GM23338 (cell line): ENCODE data around the gene ZNF581. TPM values are rescaled to one million over a fixed set of nuclear protein-coding genes. Genes with fewer than 3 reads are reported as not detected.

Experiments
- ATAC-seq: fragments of 200-7000 bp; cut with Tn5 transposase; 3 replicates; pipeline ENCODE4 v1.9.1; 2020
- DNase-seq: peaks from one replicate; pipeline ENCODE4 v3.0.0-alpha.2; 2015; ENCODE audit warnings: low spot score
- H2AFZ ChIP-seq: fragments of 200-600 bp; sonication (generic); 2 replicates; pipeline ENCODE4 v1.8.0; 2016; ENCODE audit warnings: antibody characterized with exemption, mild to moderate bottlenecking, moderate library complexity
- H3F3A ChIP-seq: fragments of 200-600 bp; sonication (generic); replicated peaks from 2 replicates; pipeline ENCODE4 v1.8.0; 2017; ENCODE audit warnings: antibody characterized with exemption, mixed run types, low read depth
- H3K27ac ChIP-seq: fragments of 200-600 bp; sonication (generic); 2 replicates; pipeline ENCODE4 v1.6.1; 2016; ENCODE audit warnings: low read depth
- H3K27me3 ChIP-seq: fragments of 200-600 bp; sonication (generic); 2 replicates; pipeline ENCODE4 v1.8.0; 2016; ENCODE audit warnings: mild to moderate bottlenecking, mixed run types, moderate library complexity; ENCODE audit not compliant: insufficient read depth
- H3K36me3 ChIP-seq: fragments of 200-600 bp; sonication (generic); 2 replicates; pipeline ENCODE4 v1.8.0; 2016; ENCODE audit warnings: mild to moderate bottlenecking; ENCODE audit not compliant: insufficient read depth
- H3K4me1 ChIP-seq: fragments of 200-600 bp; sonication (generic); 2 replicates; pipeline ENCODE4 v1.8.0; 2016; ENCODE audit warnings: mild to moderate bottlenecking, moderate library complexity; ENCODE audit not compliant: insufficient read depth
- H3K4me2 ChIP-seq: fragments of 200-600 bp; sonication (generic); 2 replicates; pipeline ENCODE4 v1.7.1; 2017; ENCODE audit warnings: mixed run types
- H3K4me3 ChIP-seq: fragments of 200-600 bp; sonication (generic); 2 replicates; pipeline ENCODE4 v1.6.1; 2016; ENCODE audit warnings: mixed run types
- H3K79me2 ChIP-seq: fragments of 200-600 bp; sonication (generic); replicated peaks from 2 replicates; pipeline ENCODE4 v1.8.0; 2017; ENCODE audit warnings: mild to moderate bottlenecking; ENCODE audit not compliant: insufficient read depth
- H3K9me2 ChIP-seq: fragments of 200-600 bp; sonication (generic); 2 replicates; pipeline ENCODE4 v1.8.0; 2017; ENCODE audit not compliant: insufficient read depth
- H4K20me1 ChIP-seq: fragments of 200-600 bp; sonication (generic); replicated peaks from 2 replicates; pipeline ENCODE4 v1.8.0; 2017; ENCODE audit warnings: mild to moderate bottlenecking; ENCODE audit not compliant: insufficient read depth
- H3K27ac Mint-ChIP-seq: 2 replicates; pipeline ENCODE4 v1.8.0; 2020; ENCODE audit warnings: inconsistent platforms, mild to moderate bottlenecking, moderate library complexity, mixed read lengths
- H3K27me3 Mint-ChIP-seq: 3 replicates; pipeline ENCODE4 v1.8.0; 2022; ENCODE audit warnings: low read depth, mild to moderate bottlenecking, moderate library complexity, mixed read lengths, inconsistent platforms; ENCODE audit not compliant: insufficient read depth, poor library complexity
- H3K36me3 Mint-ChIP-seq: 3 replicates; pipeline ENCODE4 v1.8.0; 2021; ENCODE audit warnings: low read depth, mild to moderate bottlenecking, inconsistent platforms, moderate library complexity, mixed read lengths
- H3K4me1 Mint-ChIP-seq: 3 replicates; pipeline ENCODE4 v1.8.0; 2020; ENCODE audit warnings: mild to moderate bottlenecking, inconsistent platforms, mixed read lengths
- H3K4me3 Mint-ChIP-seq: 3 replicates; pipeline ENCODE4 v1.8.0; 2021; ENCODE audit warnings: moderate library complexity, mild to moderate bottlenecking, inconsistent platforms, mixed read lengths
- H3K9me3 Mint-ChIP-seq: 3 replicates; pipeline ENCODE4 v1.8.0; 2020; ENCODE audit warnings: moderate library complexity, mild to moderate bottlenecking, inconsistent platforms, mixed read lengths
- CREB1 ChIP-seq: fragments of 250-450 bp; sonication (Bioruptor Pico); IDR thresholded peaks from 2 replicates; pipeline ENCODE4 v1.5.0; 2020; ENCODE audit warnings: low read depth, mild to moderate bottlenecking, moderate library complexity
- EZH2 ChIP-seq: fragments of 200-600 bp; sonication (generic); IDR thresholded peaks from one replicate; pipeline ENCODE4 v1.8.0; 2017; ENCODE audit warnings: antibody characterized with exemption, mild to moderate bottlenecking, low read depth; ENCODE audit not compliant: unreplicated experiment
- EZH2phosphoT487 ChIP-seq: fragments of 200-600 bp; sonication (generic); IDR thresholded peaks from one replicate; pipeline ENCODE4 v1.8.1; 2018; ENCODE audit warnings: antibody characterized with exemption; ENCODE audit not compliant: unreplicated experiment
- JUNB ChIP-seq: IDR thresholded peaks from one replicate; pipeline ENCODE4 v1.6.1; 2016; ENCODE audit warnings: antibody characterized with exemption; ENCODE audit not compliant: unreplicated experiment
- NANOG ChIP-seq: IDR thresholded peaks from 2 replicates; pipeline ENCODE4 v1.6.1; 2016; ENCODE audit warnings: antibody characterized with exemption, borderline replicate concordance
- POLR2AphosphoS5 ChIP-seq: IDR thresholded peaks from 2 replicates; pipeline ENCODE4 v1.6.1; 2016; ENCODE audit warnings: antibody characterized with exemption, low read depth
- STAT1 ChIP-seq: IDR thresholded peaks from one replicate; pipeline ENCODE4 v1.6.1; 2016; ENCODE audit warnings: antibody characterized with exemption; ENCODE audit not compliant: unreplicated experiment
- ZNF114 ChIP-seq: fragments of 250-450 bp; sonication (Bioruptor Pico); IDR thresholded peaks from 2 replicates; pipeline ENCODE4 v1.5.0; 2020; ENCODE audit warnings: mild to moderate bottlenecking, moderate library complexity
- ZNF331 ChIP-seq: fragments of 250-450 bp; sonication (Bioruptor Pico); IDR thresholded peaks from 2 replicates; pipeline ENCODE4 v1.5.0; 2020; ENCODE audit warnings: low read depth, mild to moderate bottlenecking, moderate library complexity
- polyA plus RNA-seq: library from polyadenylated mRNA; unstranded; fragments of >200 nt; fragmentation: Nextera tagmentation; extraction: Ambion mirVana; gene quantifications from 2 replicates; pipeline ENCODE4 v1.2.1, GENCODE V29; 2016
- total RNA-seq: library from RNA; depleted of rRNA; stranded (reverse); fragments of >200 nt; shearing (Covaris generic); gene quantifications from 2 replicates; pipeline ENCODE4 v1.2.3, GENCODE V29; 2014
- TF ChIP-seq, protein P1 (sequence below): fragments of 250-450 bp; sonication (Bioruptor Pico); IDR thresholded peaks from 2 replicates; pipeline ENCODE4 v1.5.0; 2020; ENCODE audit warnings: mild to moderate bottlenecking, moderate library complexity
- TF ChIP-seq, protein P2 (sequence below): IDR thresholded peaks from one replicate; pipeline ENCODE4 v1.6.1; 2018; ENCODE audit warnings: antibody characterized with exemption; ENCODE audit not compliant: unreplicated experiment
- TF ChIP-seq, protein P3 (sequence below): IDR thresholded peaks from 2 replicates; pipeline ENCODE4 v1.6.1; 2016; ENCODE audit warnings: antibody characterized with exemption
- TF ChIP-seq, protein P4 (sequence below), 2 experiments: fragments of 200-600 bp in 1 of 2; sonication (generic) in 1 of 2; conservative IDR thresholded peaks; 2 replicates each; pipeline versions ENCODE4 v1.5.1 to v1.6.1; 2016 to 2017; ENCODE audit warnings: antibody characterized with exemption in 2 of 2, low read depth in 2 of 2, mild to moderate bottlenecking in 2 of 2, moderate library complexity in 1 of 2

Gene ZNF581
- total and polyA plus RNA-seq, 2 experiments from 2014 or later = 48.5 to 87.6 TPM

DNA sequence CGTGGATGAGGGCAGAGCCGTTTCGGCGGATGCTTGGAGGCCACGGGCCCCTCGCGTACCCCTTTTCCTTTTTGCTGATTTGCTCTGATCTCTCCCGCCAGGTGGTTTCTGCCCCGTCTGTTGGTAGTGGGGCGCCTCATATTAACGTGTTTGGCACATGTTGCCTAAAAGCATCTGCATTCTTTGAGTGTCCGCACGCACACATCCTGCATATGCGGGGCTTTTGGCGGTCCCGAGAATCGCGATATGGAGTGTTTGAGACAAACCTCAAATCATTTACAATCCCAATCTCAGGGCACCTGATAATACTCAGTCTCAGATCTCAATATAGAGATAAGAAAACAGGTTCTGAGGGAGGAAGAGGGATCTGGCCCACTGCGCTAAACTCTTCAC, 12.2 kb downstream of the ZNF581 start:
- TF ChIP-seq, protein P1, sequence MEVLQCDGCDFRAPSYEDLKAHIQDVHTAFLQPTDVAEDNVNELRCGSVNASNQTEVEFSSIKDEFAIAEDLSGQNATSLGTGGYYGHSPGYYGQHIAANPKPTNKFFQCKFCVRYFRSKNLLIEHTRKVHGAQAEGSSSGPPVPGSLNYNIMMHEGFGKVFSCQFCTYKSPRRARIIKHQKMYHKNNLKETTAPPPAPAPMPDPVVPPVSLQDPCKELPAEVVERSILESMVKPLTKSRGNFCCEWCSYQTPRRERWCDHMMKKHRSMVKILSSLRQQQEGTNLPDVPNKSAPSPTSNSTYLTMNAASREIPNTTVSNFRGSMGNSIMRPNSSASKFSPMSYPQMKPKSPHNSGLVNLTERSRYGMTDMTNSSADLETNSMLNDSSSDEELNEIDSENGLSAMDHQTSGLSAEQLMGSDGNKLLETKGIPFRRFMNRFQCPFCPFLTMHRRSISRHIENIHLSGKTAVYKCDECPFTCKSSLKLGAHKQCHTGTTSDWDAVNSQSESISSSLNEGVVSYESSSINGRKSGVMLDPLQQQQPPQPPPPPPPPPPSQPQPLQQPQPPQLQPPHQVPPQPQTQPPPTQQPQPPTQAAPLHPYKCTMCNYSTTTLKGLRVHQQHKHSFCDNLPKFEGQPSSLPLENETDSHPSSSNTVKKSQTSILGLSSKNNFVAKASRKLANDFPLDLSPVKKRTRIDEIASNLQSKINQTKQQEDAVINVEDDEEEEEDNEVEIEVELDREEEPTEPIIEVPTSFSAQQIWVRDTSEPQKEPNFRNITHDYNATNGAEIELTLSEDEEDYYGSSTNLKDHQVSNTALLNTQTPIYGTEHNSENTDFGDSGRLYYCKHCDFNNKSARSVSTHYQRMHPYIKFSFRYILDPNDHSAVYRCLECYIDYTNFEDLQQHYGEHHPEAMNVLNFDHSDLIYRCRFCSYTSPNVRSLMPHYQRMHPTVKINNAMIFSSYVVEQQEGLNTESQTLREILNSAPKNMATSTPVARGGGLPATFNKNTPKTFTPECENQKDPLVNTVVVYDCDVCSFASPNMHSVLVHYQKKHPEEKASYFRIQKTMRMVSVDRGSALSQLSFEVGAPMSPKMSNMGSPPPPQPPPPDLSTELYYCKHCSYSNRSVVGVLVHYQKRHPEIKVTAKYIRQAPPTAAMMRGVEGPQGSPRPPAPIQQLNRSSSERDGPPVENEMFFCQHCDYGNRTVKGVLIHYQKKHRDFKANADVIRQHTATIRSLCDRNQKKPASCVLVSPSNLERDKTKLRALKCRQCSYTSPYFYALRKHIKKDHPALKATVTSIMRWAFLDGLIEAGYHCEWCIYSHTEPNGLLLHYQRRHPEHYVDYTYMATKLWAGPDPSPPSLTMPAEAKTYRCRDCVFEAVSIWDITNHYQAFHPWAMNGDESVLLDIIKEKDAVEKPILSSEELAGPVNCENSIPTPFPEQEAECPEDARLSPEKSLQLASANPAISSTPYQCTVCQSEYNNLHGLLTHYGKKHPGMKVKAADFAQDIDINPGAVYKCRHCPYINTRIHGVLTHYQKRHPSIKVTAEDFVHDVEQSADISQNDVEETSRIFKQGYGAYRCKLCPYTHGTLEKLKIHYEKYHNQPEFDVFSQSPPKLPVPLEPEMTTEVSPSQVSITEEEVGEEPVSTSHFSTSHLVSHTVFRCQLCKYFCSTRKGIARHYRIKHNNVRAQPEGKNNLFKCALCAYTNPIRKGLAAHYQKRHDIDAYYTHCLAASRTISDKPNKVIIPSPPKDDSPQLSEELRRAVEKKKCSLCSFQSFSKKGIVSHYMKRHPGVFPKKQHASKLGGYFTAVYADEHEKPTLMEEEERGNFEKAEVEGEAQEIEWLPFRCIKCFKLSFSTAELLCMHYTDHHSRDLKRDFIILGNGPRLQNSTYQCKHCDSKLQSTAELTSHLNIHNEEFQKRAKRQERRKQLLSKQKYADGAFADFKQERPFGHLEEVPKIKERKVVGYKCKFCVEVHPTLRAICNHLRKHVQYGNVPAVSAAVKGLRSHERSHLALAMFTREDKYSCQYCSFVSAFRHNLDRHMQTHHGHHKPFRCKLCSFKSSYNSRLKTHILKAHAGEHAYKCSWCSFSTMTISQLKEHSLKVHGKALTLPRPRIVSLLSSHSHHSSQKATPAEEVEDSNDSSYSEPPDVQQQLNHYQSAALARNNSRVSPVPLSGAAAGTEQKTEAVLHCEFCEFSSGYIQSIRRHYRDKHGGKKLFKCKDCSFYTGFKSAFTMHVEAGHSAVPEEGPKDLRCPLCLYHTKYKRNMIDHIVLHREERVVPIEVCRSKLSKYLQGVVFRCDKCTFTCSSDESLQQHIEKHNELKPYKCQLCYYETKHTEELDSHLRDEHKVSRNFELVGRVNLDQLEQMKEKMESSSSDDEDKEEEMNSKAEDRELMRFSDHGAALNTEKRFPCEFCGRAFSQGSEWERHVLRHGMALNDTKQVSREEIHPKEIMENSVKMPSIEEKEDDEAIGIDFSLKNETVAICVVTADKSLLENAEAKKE (CRISPR knock-in tag) = no peak
- TF ChIP-seq ZNF114 (no peak), POLR2AphosphoS5 (no peak), CREB1 (CRISPR knock-in tag) (no peak), EZH2phosphoT487 (no peak), NANOG (no peak), STAT1 (no peak), EZH2 (no peak), ZNF331 (CRISPR knock-in tag) (no peak), JUNB (no peak)
- TF ChIP-seq, protein P2, sequence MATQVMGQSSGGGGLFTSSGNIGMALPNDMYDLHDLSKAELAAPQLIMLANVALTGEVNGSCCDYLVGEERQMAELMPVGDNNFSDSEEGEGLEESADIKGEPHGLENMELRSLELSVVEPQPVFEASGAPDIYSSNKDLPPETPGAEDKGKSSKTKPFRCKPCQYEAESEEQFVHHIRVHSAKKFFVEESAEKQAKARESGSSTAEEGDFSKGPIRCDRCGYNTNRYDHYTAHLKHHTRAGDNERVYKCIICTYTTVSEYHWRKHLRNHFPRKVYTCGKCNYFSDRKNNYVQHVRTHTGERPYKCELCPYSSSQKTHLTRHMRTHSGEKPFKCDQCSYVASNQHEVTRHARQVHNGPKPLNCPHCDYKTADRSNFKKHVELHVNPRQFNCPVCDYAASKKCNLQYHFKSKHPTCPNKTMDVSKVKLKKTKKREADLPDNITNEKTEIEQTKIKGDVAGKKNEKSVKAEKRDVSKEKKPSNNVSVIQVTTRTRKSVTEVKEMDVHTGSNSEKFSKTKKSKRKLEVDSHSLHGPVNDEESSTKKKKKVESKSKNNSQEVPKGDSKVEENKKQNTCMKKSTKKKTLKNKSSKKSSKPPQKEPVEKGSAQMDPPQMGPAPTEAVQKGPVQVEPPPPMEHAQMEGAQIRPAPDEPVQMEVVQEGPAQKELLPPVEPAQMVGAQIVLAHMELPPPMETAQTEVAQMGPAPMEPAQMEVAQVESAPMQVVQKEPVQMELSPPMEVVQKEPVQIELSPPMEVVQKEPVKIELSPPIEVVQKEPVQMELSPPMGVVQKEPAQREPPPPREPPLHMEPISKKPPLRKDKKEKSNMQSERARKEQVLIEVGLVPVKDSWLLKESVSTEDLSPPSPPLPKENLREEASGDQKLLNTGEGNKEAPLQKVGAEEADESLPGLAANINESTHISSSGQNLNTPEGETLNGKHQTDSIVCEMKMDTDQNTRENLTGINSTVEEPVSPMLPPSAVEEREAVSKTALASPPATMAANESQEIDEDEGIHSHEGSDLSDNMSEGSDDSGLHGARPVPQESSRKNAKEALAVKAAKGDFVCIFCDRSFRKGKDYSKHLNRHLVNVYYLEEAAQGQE = no peak
- TF ChIP-seq, protein P3, sequence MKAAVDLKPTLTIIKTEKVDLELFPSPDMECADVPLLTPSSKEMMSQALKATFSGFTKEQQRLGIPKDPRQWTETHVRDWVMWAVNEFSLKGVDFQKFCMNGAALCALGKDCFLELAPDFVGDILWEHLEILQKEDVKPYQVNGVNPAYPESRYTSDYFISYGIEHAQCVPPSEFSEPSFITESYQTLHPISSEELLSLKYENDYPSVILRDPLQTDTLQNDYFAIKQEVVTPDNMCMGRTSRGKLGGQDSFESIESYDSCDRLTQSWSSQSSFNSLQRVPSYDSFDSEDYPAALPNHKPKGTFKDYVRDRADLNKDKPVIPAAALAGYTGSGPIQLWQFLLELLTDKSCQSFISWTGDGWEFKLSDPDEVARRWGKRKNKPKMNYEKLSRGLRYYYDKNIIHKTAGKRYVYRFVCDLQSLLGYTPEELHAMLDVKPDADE = no peak
- TF ChIP-seq, protein P4, sequence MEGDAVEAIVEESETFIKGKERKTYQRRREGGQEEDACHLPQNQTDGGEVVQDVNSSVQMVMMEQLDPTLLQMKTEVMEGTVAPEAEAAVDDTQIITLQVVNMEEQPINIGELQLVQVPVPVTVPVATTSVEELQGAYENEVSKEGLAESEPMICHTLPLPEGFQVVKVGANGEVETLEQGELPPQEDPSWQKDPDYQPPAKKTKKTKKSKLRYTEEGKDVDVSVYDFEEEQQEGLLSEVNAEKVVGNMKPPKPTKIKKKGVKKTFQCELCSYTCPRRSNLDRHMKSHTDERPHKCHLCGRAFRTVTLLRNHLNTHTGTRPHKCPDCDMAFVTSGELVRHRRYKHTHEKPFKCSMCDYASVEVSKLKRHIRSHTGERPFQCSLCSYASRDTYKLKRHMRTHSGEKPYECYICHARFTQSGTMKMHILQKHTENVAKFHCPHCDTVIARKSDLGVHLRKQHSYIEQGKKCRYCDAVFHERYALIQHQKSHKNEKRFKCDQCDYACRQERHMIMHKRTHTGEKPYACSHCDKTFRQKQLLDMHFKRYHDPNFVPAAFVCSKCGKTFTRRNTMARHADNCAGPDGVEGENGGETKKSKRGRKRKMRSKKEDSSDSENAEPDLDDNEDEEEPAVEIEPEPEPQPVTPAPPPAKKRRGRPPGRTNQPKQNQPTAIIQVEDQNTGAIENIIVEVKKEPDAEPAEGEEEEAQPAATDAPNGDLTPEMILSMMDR (conservative IDR thresholded peaks at IDR 0.05; ENCODE audit: low read depth in 2 of 2) = no peak
- Histone ChIP-seq H3K79me2 (peaks cover 54% of the 10 kb centered on the region), H3K4me1 (peaks cover 27% of the 10 kb centered on the region), H4K20me1 (peaks cover 41% of the 10 kb centered on the region), H3K4me3 (peak overlapping the region; percentile 100), H3K36me3 (no peaks in the 10 kb centered on the region), H3F3A (peaks cover 20% of the 10 kb centered on the region), H3K27me3 (no peaks in the 10 kb centered on the region), H3K4me2 (peak overlapping the region; percentile 100), H3K27ac (peak overlapping the region; percentile 98), H2AFZ (no peak overlapping the region), H3K9me2 (no peaks in the 10 kb centered on the region)
- Mint-ChIP-seq H3K36me3 (peaks cover 44% of the 10 kb centered on the region), H3K4me1 (peaks cover 47% of the 10 kb centered on the region), H3K27me3 (peaks cover 31% of the 10 kb centered on the region), H3K4me3 (peak overlapping the region; percentile 92), H3K27ac (peak overlapping the region; percentile 99), H3K9me3 (no peaks in the 10 kb centered on the region; the same call in 2 of the 3 replicates)
- DNase-seq (no peak), ATAC-seq (no peak)
